Fibroblast of lung (primary cell): Measurements from ENCODE around the gene PHGDH. TPM values are rescaled to one million over a fixed set of nuclear protein-coding genes. Genes with fewer than 3 reads are reported as not detected.

Source experiments
- DNase-seq, 2 donors: peaks; one replicate each; pipeline versions ENCODE4 v3.0.0 to v3.0.0-alpha.2; 2010; ENCODE audit warnings: low read depth in 2 of 2
- H2AFZ ChIP-seq: 2 replicates; pipeline ENCODE4 v1.5.1; 2012; ENCODE audit warnings: low read length, control low read depth, inconsistent platforms
- H3K27ac ChIP-seq: 2 replicates; pipeline ENCODE4 v1.5.1; 2011; ENCODE audit warnings: low read length, control low read depth; ENCODE audit not compliant: insufficient read depth
- H3K27me3 ChIP-seq: 2 replicates; pipeline ENCODE4 v1.5.1; 2011; ENCODE audit warnings: mild to moderate bottlenecking, low read length; ENCODE audit not compliant: control insufficient read depth, insufficient read depth
- H3K36me3 ChIP-seq: 2 replicates; pipeline ENCODE4 v1.5.1; 2011; ENCODE audit warnings: low read length; ENCODE audit not compliant: control insufficient read depth, insufficient read depth
- H3K4me1 ChIP-seq: 2 replicates; pipeline ENCODE4 v1.5.1; 2011; ENCODE audit warnings: low read length; ENCODE audit not compliant: control insufficient read depth, insufficient read depth; ENCODE audit errors: extremely low read depth
- H3K4me2 ChIP-seq: 2 replicates; pipeline ENCODE4 v1.5.1; 2011; ENCODE audit warnings: low read length, control low read depth; ENCODE audit not compliant: insufficient read depth; ENCODE audit errors: extremely low read depth
- H3K4me3 ChIP-seq, 4 experiments: fragments of 200-600 bp in 1 of 4; sonication (generic) in 1 of 4; replicated peaks in 1 of 4; 2 replicates each; pipeline ENCODE4 v1.5.1; 2011 to 2016; ENCODE audit warnings: low read length in 4 of 4, low read depth in 3 of 4, mild to moderate bottlenecking in 3 of 4, control low read depth in 2 of 4, inconsistent platforms in 1 of 4, mixed read lengths in 1 of 4; ENCODE audit not compliant: insufficient read depth in 1 of 4; ENCODE audit errors: control extremely low read depth in 1 of 4
- H3K79me2 ChIP-seq: 2 replicates; pipeline ENCODE4 v1.5.1; 2012; ENCODE audit warnings: mild to moderate bottlenecking, low read length, inconsistent platforms; ENCODE audit not compliant: control insufficient read depth, insufficient read depth
- H3K9ac ChIP-seq: 2 replicates; pipeline ENCODE4 v1.5.1; 2011; ENCODE audit warnings: mild to moderate bottlenecking, low read length, control low read depth; ENCODE audit not compliant: insufficient read depth
- H3K9me3 ChIP-seq: 2 replicates; pipeline ENCODE4 v1.5.1; 2012; ENCODE audit warnings: low read depth, low read length; ENCODE audit not compliant: control insufficient read depth, insufficient read depth
- H4K20me1 ChIP-seq: 2 replicates; pipeline ENCODE4 v1.5.1; 2011; ENCODE audit warnings: low read length; ENCODE audit not compliant: control insufficient read depth, insufficient read depth; ENCODE audit errors: extremely low read depth
- EZH2 ChIP-seq: IDR thresholded peaks from 2 replicates; pipeline ENCODE4 v1.5.1; 2012; ENCODE audit warnings: low read length, control low read depth, mild to moderate bottlenecking; ENCODE audit errors: missing control alignments
- polyA plus RNA-seq, 2 donors: library from polyadenylated mRNA; depleted of rRNA in 1 of 2; stranded (reverse) in 1 of 2; unstranded in 1 of 2; fragments of >200 nt; gene quantifications; 2 replicates each; pipeline ENCODE4 v1.2.1, GENCODE V29; 2011 to 2012; ENCODE audit warnings: missing spikeins in 1 of 2
- total RNA-seq: library from RNA; depleted of rRNA; stranded (reverse); fragments of >200 nt; gene quantifications from 2 replicates; pipeline ENCODE4 v1.2.1, GENCODE V29; 2014
- TF ChIP-seq, protein P1 (sequence below), 2 donors: IDR thresholded peaks in 1 of 2; conservative IDR thresholded peaks in 1 of 2; 1 replicate in 1 of 2; 2 replicates in 1 of 2; pipeline ENCODE4 v1.5.1; 2011 to 2012; ENCODE audit warnings: low read length in 2 of 2, control low read depth in 1 of 2, inconsistent platforms in 1 of 2, low read depth in 1 of 2, mild to moderate bottlenecking in 1 of 2

Gene PHGDH
- total and polyA plus RNA-seq, 2 donors (not counting 1 experiment from before 2014, with no cell fraction given): 44.3 to 201 TPM

DNA sequence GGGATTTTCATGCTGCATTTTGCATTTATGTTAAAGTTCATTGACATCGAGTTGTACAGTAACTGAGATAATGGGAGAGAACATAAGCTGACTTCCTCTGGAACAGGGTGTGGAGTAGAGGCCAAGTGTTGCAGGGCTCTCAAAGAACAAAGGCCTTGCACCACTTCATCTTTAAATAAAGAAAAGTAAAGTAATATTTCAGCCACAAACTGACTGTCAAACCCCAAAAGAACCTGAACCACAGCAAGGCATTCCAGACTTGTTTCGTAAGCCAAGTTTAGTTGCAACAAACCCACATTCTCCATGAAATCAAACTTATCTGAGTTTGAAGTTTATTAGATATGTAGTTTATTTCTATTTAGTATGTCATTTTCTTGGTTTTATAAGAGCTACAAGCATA lies 76.0 kb downstream of the PHGDH start:
- H3K4me2 ChIP-seq: no peak overlapping the region
- no peak overlapping the region for H3K9ac ChIP-seq
- H3K36me3 ChIP-seq: no peaks in the 10 kb centered on the region
- H4K20me1 ChIP-seq: no peaks in the 10 kb centered on the region
- no peak for TF ChIP-seq EZH2
- TF ChIP-seq, protein P1, sequence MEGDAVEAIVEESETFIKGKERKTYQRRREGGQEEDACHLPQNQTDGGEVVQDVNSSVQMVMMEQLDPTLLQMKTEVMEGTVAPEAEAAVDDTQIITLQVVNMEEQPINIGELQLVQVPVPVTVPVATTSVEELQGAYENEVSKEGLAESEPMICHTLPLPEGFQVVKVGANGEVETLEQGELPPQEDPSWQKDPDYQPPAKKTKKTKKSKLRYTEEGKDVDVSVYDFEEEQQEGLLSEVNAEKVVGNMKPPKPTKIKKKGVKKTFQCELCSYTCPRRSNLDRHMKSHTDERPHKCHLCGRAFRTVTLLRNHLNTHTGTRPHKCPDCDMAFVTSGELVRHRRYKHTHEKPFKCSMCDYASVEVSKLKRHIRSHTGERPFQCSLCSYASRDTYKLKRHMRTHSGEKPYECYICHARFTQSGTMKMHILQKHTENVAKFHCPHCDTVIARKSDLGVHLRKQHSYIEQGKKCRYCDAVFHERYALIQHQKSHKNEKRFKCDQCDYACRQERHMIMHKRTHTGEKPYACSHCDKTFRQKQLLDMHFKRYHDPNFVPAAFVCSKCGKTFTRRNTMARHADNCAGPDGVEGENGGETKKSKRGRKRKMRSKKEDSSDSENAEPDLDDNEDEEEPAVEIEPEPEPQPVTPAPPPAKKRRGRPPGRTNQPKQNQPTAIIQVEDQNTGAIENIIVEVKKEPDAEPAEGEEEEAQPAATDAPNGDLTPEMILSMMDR (conservative IDR thresholded peaks at IDR 0.05 in 1 of 2, IDR thresholded peaks at IDR 0.05 in 1 of 2; ENCODE audit: low read depth in 1 of 2, low read length in 2 of 2): no peak
- no peak overlapping the region for H3K4me3 ChIP-seq
- no peak overlapping the region for H2AFZ ChIP-seq
- no peak overlapping the region for H3K27ac ChIP-seq
- H3K27me3 ChIP-seq: peaks cover 10% of the 10 kb centered on the region
- H3K79me2 ChIP-seq: no peaks in the 10 kb centered on the region
- H3K9me3 ChIP-seq: no peaks in the 10 kb centered on the region
- DNase-seq: peak; percentile 66 to 87
- H3K4me1 ChIP-seq: no peaks in the 10 kb centered on the region

DNA sequence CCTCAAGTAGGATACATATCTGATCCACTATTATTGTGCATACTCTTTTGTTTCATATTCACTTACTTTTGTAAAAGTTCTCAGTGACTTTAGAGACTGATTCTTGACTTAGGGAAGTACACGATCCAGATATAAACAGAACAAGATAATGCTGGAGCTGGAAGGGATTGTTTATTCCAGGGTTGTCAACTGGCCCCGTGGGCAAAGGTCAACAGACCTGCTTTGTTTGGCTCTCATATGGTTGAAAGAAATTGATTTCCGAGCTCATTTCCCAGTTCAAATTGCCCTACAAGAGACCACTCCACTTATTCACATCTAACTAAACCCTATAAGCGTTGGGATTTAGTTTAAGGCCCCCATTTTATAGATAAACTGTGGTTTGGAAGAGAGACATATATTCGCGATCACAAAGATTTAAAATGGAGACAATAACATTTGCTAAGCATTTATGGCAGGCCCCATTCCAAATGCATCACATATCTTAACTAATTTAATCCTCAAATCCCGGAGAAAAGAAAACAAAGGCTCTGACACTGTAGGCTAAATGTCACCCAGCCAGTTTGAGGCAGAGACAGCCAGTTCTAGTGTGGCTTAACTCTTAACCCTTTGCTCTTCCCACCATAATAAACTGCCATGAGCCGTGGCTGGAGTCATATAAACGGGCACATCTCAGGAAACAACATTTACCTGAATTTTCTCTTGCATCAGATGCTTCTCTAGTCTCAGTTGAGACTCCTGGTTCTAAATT lies 78.9 kb downstream of the PHGDH start:
- H3K4me3 ChIP-seq: no peak overlapping the region
- H3K4me2 ChIP-seq: no peak overlapping the region
- no peaks in the 10 kb centered on the region for H3K9me3 ChIP-seq
- H3K27me3 ChIP-seq: peaks cover 10% of the 10 kb centered on the region
- no peak for TF ChIP-seq EZH2
- TF ChIP-seq, protein P1 (conservative IDR thresholded peaks at IDR 0.05 in 1 of 2, IDR thresholded peaks at IDR 0.05 in 1 of 2; ENCODE audit: low read depth in 1 of 2, low read length in 2 of 2): no peak
- no peak overlapping the region for H3K27ac ChIP-seq
- no peaks in the 10 kb centered on the region for H3K4me1 ChIP-seq
- no peak overlapping the region for H3K9ac ChIP-seq
- H3K36me3 ChIP-seq: no peaks in the 10 kb centered on the region
- DNase-seq: no peak
- no peaks in the 10 kb centered on the region for H4K20me1 ChIP-seq
- no peaks in the 10 kb centered on the region for H3K79me2 ChIP-seq
- no peak overlapping the region for H2AFZ ChIP-seq

DNA sequence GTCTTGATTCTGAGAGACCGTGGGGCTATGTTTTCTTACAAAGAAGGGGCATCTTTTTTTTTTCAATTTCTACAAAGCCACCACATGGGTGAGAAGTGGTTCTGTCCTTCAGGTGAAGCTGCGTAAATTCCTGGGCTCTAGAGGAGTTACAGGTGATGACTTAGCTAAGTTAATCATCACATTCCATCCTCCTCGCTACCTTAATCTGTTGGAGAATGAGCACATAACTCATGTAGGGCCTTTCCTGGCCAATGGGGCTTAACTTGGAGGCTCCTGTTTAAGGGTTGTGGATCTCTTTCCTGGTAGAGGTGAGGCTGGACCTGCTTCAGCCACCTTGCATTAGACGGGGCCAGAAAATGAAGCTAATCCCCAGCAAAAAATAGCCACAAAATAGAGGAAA lies 79.6 kb downstream of the PHGDH start:
- no peak overlapping the region for H3K27ac ChIP-seq
- no peaks in the 10 kb centered on the region for H3K9me3 ChIP-seq
- no peaks in the 10 kb centered on the region for H3K36me3 ChIP-seq
- H3K4me2 ChIP-seq: no peak overlapping the region
- no peaks in the 10 kb centered on the region for H4K20me1 ChIP-seq
- DNase-seq: no peak
- H3K4me3 ChIP-seq: no peak overlapping the region
- no peak overlapping the region for H2AFZ ChIP-seq
- H3K4me1 ChIP-seq: no peaks in the 10 kb centered on the region
- H3K27me3 ChIP-seq: peaks cover 10% of the 10 kb centered on the region
- H3K9ac ChIP-seq: no peak overlapping the region
- TF ChIP-seq, protein P1 (conservative IDR thresholded peaks at IDR 0.05 in 1 of 2, IDR thresholded peaks at IDR 0.05 in 1 of 2; ENCODE audit: low read depth in 1 of 2, low read length in 2 of 2): no peak
- no peak for TF ChIP-seq EZH2
- no peaks in the 10 kb centered on the region for H3K79me2 ChIP-seq

Other genes with a start within 250 kb of the PHGDH start
- not detected in 2 replicates for gene HSD3B1, start 204.7 kb upstream of the PHGDH start, total RNA-seq
- not detected in 2 replicates for gene HSD3B1, start 204.7 kb upstream of the PHGDH start, polyA plus RNA-seq
- gene ZNF697, start 63.7 kb upstream of the PHGDH start, total RNA-seq: 22.3 and 23.0 TPM in 2 replicates
- 7.4 and 9.6 TPM in 2 replicates for gene ZNF697, start 63.7 kb upstream of the PHGDH start, polyA plus RNA-seq
- not detected in 2 replicates for gene HMGCS2, start 57.0 kb downstream of the PHGDH start, total RNA-seq
- gene HMGCS2, start 57.0 kb downstream of the PHGDH start, polyA plus RNA-seq: not detected in 2 replicates
- gene REG4, start 99.5 kb downstream of the PHGDH start, total RNA-seq: not detected in 2 replicates
- not detected in 2 replicates for gene REG4, start 99.5 kb downstream of the PHGDH start, polyA plus RNA-seq
- not detected in 2 replicates for gene ADAM30, start 184.6 kb downstream of the PHGDH start, total RNA-seq
- not detected in 2 replicates for gene ADAM30, start 184.6 kb downstream of the PHGDH start, polyA plus RNA-seq